SKM-1 treated with dmso at 0.1 percent for 144 hours (cell line): ENCODE results near the gene SCAMP1.
A peak's percentile ranks its signal among the peaks of the same experiment; 100 is the strongest.
"Not testable (repeated sequence)": the region's sequence is repeated elsewhere in the genome, so short reads cannot be mapped to it uniquely, and the experiment has no call there.

Experiments used
- DNase-seq: peaks from one replicate; lab custom pipeline; 2025; ENCODE audit not compliant: unreplicated experiment; lab: John Stamatoyannopoulos, UW

Gene SCAMP1

DNA sequence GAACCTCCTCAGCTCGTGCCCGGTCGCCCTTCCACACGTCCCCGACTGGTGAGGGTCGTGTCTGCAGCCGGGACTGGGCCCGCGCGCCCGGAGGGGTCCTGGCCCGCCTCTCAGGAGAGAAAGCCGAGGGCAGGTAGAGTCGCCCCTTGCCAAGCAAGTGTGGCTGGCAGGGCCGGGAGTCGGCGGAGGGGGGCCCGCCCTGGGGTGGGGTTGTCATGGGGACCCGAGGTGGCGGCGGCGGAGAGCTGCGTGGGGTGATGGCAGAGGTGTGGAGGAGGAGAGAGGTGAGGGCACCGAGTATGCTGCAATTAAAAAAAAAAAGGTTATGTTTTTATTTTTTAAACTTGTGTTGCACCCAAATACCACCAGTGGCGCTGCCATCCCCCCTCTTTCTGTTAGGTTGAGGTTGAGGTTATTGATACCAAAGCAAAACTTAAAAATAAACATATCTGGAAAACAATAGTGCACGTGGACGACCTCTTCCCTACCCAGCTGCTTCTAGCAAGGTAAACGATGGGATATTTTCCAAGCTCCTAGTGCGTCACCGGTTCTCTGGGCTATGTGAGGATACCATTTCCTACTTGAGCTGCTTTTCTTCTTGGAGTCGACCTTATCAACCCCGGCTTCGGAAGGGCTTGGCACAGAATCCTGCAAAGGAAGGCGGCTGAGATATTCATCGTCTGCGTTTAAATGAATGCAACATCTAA is 660 bp downstream of the SCAMP1 start:
- DNase-seq = peak; percentile 51

DNA sequence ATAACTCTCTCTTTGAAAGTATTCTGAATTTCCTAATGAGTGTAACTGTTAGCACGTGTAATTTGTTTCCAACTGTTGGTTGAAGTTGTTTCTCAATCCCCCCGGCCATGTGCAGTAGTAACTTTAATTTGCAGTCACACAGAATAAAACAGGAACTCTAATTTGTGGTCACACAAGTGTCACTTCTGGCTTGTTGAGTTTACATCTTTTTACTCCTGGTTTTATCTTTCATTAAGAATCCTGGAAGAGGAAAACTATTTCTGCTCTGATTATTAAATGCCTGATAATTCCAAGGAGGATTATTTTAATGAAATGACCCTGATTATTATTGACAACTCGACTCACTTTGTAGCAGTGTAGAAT is 1.2 kb downstream of the SCAMP1 start:
- DNase-seq = peak; percentile 84

DNA sequence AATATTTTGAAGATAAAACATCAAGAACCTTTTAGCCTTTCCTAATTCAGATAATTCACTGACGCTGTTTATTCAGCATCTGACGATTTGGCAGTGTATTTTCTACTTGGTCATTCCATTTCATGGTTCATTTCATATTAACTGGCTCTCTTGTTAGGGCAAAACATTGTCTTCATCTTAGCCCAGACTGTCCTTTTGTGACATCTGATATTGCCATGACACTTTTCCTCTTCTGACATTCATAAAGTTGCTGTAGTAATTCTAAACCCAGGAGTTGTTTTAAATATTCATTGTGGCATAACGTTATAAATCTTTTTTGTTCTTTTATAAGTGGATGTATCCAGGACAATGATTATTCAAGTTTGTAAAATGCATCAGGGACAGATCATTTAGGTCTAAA is 1.8 kb downstream of the SCAMP1 start:
- no peak for DNase-seq

DNA sequence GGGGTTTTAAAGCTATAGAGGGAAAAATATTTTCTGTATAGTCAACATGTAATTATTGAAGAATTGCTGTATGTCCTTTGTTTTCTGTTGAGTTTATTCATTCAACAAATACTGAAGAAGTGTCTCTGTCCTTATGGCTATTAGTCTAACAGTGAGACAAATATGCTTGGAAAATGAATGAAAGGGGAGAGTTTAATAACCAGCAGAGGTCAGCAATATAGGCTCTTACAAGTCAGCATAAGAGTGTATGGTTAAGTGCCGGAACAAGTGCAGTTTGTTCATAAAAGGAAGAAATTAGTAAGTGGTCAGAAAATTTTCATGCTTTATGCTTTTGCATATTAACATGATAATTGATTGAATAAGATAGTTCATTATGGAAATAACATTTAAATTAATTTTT is 3.6 kb downstream of the SCAMP1 start:
- DNase-seq = no peak

DNA sequence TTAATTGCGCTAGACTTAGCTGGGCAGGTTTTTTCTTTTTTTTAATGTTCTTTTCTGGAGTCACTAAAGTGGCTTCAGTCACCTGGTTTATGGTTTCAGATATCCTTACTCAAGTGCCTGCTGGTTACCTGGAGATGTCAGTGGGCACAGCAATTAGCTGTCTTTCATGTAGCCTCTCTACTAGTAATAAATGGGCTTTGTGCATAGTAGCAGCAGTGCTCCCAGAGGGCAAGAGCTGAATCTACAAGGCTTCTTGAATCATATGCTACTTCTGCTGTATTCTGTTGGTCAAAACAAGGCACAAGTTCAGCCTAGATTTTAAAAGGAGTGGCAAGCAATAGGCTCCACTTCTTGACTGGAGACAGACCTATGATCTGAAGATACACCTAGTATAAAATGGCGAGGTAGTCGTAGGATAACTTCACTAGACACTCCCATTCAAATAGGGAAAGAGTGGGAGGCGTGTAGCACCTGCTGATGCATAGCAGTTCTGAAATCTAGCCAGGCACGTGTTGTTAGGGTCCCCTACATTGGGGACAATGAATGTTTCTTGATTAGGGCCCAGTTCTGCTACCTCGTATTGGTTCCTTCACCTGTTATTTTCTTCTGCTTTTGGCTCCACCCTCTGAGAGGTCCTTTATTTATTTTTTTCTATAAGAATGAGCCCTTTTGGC is 7.0 kb downstream of the SCAMP1 start:
- no peak for DNase-seq

DNA sequence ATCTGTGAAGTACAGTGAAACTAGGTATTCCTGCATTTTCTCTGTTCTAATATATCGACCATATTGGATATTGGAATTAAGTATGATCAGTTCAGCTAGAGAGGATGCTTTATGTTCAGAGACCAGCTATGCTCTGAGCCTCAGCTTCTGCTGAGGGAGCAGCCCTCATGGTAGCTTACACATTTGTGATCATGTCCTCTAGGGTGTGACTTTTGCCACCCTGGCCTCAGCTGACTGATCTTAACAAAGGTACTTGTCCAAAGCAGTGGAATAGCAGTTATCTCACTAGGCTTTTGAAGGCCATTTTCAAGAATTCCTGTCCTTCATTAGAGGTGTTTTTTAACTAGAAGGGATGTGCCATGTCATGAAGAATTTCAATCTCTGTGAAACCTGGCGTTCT is 9.3 kb downstream of the SCAMP1 start:
- DNase-seq = no peak

DNA sequence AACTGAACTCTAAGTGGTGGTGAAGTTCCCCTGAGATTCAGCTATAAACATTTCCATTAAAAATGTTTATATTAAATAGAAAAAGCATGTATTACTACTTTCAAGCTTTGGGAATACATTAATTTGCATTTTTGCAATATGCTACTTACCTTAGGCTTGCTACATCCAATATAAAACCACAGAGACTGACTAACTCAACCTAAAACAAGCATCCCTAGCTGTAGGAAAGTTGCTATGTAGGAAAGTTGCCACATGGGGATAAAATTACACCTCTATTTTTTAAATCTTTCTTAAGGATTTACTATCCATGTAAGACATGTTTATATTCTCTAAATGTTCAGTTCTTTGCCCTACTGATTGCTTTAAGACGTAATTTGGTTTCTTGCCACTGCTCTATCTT is 12.8 kb downstream of the SCAMP1 start:
- DNase-seq = no peak

DNA sequence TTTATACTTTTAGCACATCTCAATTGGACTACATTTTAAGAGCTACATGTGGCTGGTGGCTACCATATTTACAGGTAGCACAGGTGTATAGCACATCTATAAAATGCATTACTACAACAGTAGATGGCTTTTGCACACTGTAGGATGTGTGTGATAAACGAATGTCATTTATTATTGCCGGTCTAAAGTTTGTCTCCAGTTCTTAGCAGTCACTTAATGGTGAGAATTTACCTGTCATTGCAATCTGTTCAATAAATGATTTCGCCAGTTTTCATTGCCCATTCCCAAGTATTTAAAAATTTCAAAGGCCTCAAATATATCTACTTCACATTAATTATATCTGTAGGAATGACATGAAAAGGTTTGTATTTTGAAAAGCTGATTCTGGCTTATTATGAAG is 15.9 kb downstream of the SCAMP1 start:
- DNase-seq = no peak

DNA sequence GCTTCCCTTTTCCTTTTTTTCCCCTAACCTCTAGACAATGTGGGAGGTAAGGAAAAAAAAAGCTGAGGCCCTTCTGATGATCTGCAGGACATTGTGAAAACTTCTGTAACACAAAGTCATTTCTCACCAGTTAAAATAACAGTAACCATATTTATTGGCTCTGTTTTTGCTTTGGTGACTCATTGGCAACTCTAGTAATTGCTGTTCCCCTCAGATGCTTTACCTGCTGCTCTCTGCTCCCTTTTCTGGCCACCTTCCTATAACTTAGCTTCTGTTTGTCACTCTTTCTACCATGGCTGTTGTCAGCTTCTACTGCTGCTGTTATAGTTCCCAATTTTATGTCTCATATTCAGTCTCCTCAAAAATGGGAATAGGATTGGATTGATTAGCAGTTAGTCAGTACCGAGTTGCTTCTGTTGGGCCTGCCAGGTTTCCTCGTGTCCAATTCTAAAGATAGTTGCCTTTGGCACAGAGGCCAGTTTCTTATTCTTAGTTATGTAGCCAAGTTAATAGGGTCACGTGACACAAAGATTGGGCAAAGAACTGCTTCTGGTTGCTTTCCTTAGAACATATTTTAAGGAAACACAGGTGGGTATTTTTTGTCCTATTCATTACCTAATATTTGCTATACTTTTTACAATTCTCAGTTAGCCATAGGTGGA is 16.8 kb downstream of the SCAMP1 start:
- DNase-seq = no peak

DNA sequence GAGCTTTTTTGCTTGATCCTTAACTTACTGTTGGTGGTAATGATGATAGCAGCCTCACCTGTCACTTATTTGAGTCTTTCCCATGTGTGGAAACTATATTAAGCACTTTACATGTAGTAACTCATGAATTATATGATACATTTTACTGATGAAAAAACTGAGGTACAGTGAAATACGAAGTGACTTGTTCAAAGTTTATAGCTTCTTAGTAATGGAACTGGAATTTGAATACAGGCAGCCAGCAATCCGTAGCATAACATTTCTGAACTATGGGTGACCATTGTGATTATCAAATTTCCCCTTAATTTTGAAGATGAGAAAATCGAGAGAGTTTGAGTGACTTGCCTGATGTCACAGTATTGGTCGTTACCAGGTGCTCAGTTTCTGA is 17.3 kb downstream of the SCAMP1 start:
- DNase-seq = no peak

DNA sequence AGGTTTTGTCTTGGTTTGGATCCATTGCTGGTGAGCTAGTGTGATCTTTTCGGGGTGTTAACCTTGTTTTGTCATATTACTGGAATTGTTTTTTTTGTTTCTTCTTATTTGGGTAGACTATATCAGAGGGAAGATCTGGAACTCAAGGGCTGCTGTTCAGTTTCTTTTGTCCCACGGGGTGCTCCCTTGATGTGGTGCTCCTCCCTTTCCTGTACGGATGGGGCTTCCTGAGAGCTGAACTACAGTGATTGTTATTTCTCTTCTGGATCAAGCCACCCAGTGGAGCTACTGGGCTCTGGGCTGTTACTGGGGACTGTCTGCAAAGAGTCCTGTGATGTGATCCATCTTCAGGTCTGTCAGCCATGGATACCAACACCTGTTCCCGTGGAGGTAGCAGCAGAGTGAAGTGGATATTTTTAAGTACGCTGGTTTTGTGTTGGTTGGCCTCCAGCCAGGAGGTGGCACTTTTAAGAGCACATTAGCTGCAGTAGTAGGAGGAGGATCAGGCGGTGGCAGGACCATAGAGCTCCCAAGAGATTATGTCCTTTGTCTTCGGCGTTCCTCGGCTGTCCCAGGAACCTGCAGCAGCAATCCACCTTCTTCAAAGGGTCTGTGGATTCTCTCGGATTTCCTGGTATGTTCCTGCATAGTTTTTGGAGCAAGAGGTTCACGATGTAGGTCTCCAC is 27.2 kb downstream of the SCAMP1 start:
- DNase-seq = no peak

DNA sequence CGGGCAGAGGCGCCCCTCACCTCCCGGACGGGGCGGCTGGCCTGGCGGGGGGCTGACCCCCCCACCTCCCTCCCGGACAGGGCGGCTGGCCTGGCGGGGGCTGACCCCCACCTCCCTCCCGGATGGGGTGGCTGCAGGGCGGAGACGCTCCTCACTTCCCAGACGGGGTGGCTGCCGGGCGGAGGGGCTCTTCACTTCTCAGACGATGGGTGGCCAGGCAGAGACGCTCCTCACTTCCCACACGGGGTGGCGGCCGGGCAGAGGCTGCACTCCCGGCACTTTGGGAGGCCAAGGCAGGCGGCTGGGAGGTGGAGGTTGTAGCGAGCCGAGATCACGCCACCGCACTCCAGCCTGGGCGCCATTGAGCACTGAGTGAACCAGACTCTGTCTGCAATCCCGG is 30.9 kb downstream of the SCAMP1 start:
- not testable (repeated sequence) for DNase-seq

DNA sequence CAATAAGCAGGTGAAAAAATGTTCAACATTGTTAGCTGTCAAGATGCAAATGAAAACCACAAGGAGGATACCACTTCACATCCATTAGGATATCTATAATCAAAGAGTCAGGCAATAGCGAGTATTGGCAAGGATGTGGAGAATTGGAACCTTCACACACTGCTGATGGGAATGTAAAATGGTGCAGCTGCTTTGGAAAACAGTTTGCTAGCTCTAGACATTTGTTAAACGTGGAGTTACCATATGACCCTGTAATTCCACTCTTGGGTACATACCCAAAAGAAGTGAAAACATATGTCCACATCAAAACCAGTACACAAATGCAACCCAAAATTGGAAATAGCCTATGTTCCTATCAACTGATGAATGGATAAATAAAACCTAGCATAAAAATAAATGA is 37.4 kb downstream of the SCAMP1 start:
- no peak for DNase-seq

DNA sequence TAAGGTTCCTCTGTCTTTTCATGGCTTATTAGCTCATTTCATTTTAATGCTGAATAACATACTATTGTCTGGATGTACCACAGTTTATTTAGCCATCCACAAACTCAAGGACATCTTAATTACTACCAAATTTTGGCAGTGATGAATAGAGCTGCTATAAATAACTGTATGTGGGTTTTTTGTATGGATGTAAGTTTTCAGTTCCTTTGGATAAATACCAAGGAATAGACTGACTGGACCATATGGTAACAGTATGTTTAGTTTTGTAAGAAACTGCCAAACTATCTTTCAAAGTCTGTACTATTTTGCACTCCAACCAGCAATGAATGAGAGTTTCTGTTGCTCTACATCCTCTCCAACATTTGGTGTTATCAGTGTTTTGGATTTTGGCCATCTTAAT is 38.7 kb downstream of the SCAMP1 start:
- DNase-seq = no peak

DNA sequence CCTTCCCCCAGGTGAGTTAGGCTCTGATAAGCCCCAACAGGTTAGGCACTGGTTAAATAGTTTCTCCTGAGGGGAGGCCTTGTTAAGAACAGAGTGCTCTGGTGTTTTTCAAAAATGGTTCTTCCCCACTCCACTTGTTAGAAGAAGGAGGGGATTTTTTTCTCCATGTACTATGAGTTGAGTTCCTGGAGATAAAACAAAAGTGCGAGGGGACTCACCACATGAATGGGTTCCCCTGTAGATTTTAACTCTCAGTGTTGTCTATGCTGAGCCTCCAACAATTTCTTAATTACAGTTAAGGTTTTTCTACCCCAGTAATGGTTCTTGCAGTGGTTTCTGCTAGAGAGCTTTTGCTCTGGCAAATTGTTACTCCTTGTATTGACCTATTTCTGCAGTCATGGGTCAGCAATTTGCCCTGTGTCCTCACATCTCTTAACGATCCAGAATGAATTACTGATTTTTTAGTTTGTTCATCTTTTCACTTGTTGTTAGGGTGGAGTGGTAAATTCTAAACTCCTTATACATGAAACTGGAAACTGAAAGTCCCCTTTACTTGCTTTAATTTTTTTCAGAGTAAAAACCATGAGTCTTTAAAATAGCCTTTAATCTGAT is 44.4 kb downstream of the SCAMP1 start:
- no peak for DNase-seq

DNA sequence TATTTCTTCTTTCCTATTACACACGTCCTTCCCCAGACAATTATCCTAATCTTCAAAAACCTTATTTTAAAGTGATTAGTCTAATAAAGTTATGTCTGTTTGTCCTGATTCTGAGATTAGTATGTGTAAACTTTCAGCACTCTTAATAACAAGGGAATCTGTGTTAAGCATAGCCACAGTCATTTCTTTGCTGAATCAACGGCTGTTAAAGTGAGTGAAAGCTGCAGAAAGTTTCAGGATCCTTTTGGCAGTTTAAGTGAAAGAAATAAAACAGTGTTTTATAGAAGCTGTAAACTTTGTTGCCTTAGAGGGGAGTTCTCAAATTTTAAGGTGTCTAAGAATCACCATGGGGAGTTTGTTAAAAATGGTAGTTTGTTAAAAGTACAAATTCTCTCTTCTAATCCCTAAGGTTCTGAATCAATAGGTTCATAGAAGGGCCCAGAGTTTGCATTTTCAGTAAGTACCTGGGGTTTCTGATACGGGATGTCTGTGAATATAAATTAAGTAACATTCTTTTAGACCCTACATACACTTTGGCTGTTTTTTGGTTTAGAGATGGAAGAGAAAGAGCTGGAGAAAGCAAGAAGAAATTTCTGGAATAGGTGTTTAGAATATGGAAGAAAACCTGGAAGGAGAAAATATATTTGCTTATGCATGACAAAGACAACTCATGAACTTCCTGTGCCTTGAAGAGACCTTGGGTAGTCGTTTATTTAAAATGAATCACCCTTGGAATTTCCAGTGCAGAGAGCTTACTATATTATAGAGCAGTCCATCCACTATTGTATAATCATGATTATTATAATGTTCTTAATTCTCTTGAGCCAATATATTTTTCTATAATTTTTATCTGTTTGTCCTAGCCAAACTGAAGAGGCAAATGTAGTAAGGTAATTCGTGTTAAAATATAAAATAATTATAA is 45.7 kb downstream of the SCAMP1 start:
- DNase-seq = no peak

DNA sequence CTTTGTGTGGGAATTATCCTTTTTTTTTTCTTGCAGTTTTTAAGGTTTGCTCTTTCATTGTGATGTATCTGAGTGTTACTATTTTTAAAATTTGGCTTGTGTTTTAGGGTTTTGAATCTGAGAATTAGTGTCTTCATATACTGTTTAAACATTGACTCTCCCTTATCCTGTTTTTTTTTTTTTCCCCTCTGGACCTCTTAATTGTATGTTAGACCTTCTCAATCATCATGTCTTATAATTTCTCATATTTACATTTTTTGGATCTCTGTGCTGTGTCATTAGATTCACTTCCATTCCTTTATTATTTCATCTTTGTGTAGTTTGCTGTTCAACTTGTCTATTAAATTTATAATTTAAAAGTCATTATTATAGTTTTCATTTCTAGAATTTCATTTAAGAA is 47.0 kb downstream of the SCAMP1 start:
- no peak for DNase-seq

DNA sequence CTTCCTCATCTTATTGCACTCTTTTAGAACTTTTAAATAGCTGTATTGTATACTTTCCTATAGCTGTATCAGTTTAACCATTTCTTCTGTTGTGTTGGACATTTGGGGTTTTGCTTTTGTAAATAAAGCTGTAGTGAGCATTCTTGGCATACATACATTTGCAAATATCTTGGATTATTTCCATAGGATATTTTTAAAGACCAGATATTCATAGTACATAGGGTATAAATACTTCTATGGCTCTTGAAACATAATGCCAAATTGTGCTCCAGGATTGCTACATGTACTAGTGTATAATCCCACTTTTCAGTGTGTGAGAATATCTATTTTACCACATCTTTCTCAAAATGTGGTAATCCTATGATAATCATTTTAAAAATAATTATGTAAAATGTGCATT is 51.2 kb downstream of the SCAMP1 start:
- no peak for DNase-seq

DNA sequence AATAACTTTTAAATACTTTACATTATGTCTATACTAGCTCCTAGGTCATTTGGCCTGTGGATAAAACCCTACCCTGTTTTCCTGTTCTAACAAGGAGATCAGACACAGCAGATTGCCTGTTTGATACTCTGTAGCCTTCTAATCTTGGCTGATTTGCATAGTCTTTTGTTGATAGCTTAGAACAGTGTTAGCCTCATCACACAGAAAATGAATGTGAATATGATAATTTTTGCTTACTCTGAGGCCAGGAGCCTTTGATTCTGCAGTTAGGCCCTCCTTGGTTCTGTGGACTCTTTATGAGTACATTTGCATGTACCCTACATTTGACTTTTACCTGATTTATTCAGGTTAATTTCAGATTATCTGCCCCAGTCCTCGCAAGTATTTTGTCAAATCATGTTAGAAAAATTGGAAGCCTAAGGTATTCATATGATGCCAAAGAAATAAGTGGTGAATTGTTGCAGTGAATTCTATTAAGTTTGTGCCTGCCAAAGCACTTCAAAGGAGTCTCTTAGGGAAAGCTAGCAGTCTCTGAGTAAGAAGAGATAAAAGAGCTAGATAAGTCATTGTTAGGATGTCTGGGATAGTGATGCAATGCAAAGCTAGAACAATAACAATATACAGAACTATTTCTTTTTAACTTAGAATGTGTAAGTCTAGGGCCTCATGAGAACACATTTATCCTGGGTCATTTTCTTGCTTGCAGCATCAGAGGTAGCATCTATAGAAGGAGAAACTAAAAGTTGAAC is 56.4 kb downstream of the SCAMP1 start:
- DNase-seq = no peak

DNA sequence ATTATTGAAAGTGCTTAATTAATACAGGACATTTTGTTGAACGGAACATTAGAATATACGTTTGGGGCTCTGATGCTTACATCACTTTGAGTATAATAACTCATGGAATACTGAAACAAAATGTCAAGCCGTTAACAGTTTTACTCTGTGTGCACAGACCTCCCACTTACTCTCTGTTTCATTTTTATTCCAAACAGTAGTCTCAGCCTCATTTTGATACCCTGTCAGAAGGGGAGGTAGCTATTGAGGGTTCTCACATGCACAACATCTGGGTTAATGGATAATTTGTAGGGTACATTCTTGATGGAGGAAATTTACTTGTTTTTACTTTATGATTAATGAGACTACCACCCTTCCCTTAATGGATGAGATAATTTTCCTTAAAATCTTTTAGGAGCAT is 59.0 kb downstream of the SCAMP1 start:
- no peak for DNase-seq
